CD4-positive, alpha-beta memory T cell (primary cell): ENCODE measurements around the gene CDKL1. TPM values are rescaled to one million over a fixed set of nuclear protein-coding genes. Genes with fewer than 3 reads are reported as not detected.

Experiments
- CTCF ChIA-PET: fragments of 350-600 bp; sonication (Branson Sonifier 250); formaldehyde crosslinking; loops from one replicate; lab custom pipeline; 2021; ENCODE audit warnings: inconsistent platforms; ENCODE audit not compliant: partially characterized antibody; lab: Charles Lee
- POLR2A ChIA-PET: fragments of 350-600 bp; sonication (Branson Sonifier 250); formaldehyde crosslinking; loops from one replicate; lab custom pipeline; 2021; ENCODE audit not compliant: partially characterized antibody; lab: Charles Lee
- DNase-seq, 5 donors: peaks; one replicate each; pipeline versions ENCODE4 v3.0.0 to v3.0.0-alpha.2; 2020 to 2022; ENCODE audit warnings: mixed read lengths in 1 of 5
- H3K27ac ChIP-seq: one replicate; pipeline ENCODE4 v1.7.0; 2013; ENCODE audit warnings: low read depth, low read length
- H3K27me3 ChIP-seq: 2 replicates; pipeline ENCODE4 v1.7.0; 2013; ENCODE audit warnings: mild to moderate bottlenecking, low read length, moderate library complexity; ENCODE audit not compliant: insufficient read depth
- H3K36me3 ChIP-seq: 2 replicates; pipeline ENCODE4 v1.7.0; 2013; ENCODE audit warnings: mild to moderate bottlenecking, low read length, moderate library complexity; ENCODE audit not compliant: insufficient read depth
- H3K4me1 ChIP-seq: 2 replicates; pipeline ENCODE4 v1.7.0; 2013; ENCODE audit warnings: mild to moderate bottlenecking, low read length, moderate library complexity; ENCODE audit not compliant: insufficient read depth
- H3K4me3 ChIP-seq, 2 donors: one replicate each; pipeline ENCODE4 v1.7.0; 2013; ENCODE audit warnings: low read length in 2 of 2, mild to moderate bottlenecking in 1 of 2
- H3K9me3 ChIP-seq, 2 donors: one replicate each; pipeline ENCODE4 v1.7.0; 2013; ENCODE audit warnings: low read length in 2 of 2, control low read depth in 1 of 2; ENCODE audit not compliant: control insufficient read depth in 1 of 2
- H3K27ac Mint-ChIP-seq, 7 donors: one replicate each; pipeline ENCODE4 v1.8.0; 2020 to 2021; ENCODE audit warnings: mixed read lengths in 7 of 7, mild to moderate bottlenecking in 6 of 7, inconsistent platforms in 3 of 7, moderate library complexity in 3 of 7
- H3K27me3 Mint-ChIP-seq, 2 donors: one replicate each; pipeline ENCODE4 v1.8.0; 2020 to 2021; ENCODE audit warnings: mixed read lengths in 2 of 2
- H3K36me3 Mint-ChIP-seq, 2 donors: one replicate each; pipeline ENCODE4 v1.8.0; 2020 to 2021; ENCODE audit warnings: mixed read lengths in 2 of 2, inconsistent platforms in 1 of 2, mild to moderate bottlenecking in 1 of 2
- H3K4me1 Mint-ChIP-seq, 4 donors: one replicate each; pipeline ENCODE4 v1.8.0; 2020 to 2021; ENCODE audit warnings: mixed read lengths in 4 of 4, mild to moderate bottlenecking in 1 of 4
- H3K4me3 Mint-ChIP-seq, 8 donors: one replicate each; pipeline ENCODE4 v1.8.0; 2020 to 2021; ENCODE audit warnings: mixed read lengths in 8 of 8, mild to moderate bottlenecking in 7 of 8, moderate library complexity in 6 of 8, inconsistent platforms in 3 of 8
- H3K9me3 Mint-ChIP-seq, 8 donors: one replicate each; pipeline ENCODE4 v1.8.0; 2020 to 2021; ENCODE audit warnings: mixed read lengths in 8 of 8, mild to moderate bottlenecking in 5 of 8, inconsistent platforms in 3 of 8, moderate library complexity in 1 of 8
- intact Hi-C: fragments of 100-400 bp; cut with micrococcal nuclease; formaldehyde crosslinking; loops from one replicate; pipeline ENCODE4 v1.15.1; 2023
- polyA plus RNA-seq, 2 donors: library from polyadenylated mRNA; unstranded; fragments of 300-500 nt; fragmentation: Illumina TruSeq; gene quantifications; one replicate each; pipeline ENCODE4 v1.2.3, GENCODE V29; 2021
- total RNA-seq, 2 experiments: library from RNA; stranded (reverse); gene quantifications; one replicate each; pipeline ENCODE4 v1.2.3, GENCODE V29; 2021

CDKL1 gene
- total and polyA plus RNA-seq, 4 experiments from 2014 or later = 1.6 to 12.0 (median 6.4) TPM

GRCh38 chr14:50338587-50338986 is 58.1 kb downstream of the CDKL1 start:
- H3K9me3 Mint-ChIP-seq = no peaks in the 10 kb centered on the region
- H3K4me3 Mint-ChIP-seq = no peak overlapping the region
- no peaks in the 10 kb centered on the region for H3K27me3 Mint-ChIP-seq
- Histone ChIP-seq H3K27ac (no peak overlapping the region), H3K4me1 (peaks cover 9% of the 10 kb centered on the region), H3K4me3 (no peak overlapping the region), H3K36me3 (peaks cover 6% of the 10 kb centered on the region), H3K9me3 (no peaks in the 10 kb centered on the region), H3K27me3 (no peaks in the 10 kb centered on the region)
- H3K27ac Mint-ChIP-seq = no peak overlapping the region
- ChIA-PET CTCF (interaction anchor here (0.5 kb wide), 1 partner anchor 21 kb away, joined by 3 read pairs; no protein-coding TSS in a partner anchor), POLR2A (no interaction called here)
- intact Hi-C loops = no loop called here
- H3K36me3 Mint-ChIP-seq = peaks cover 4 to 31% of the 10 kb centered on the region in 2 donors
- DNase-seq = no peak
- H3K4me1 Mint-ChIP-seq = peaks cover 10 to 17% (median 15%) of the 10 kb centered on the region in 4 donors

- H3K9me3 Mint-ChIP-seq = no peaks in the 10 kb centered on the region
- H3K36me3 Mint-ChIP-seq = peaks cover 10 to 44% of the 10 kb centered on the region in 2 donors
- intact Hi-C loops = no loop called here
- Histone ChIP-seq H3K4me3 (no peak overlapping the region), H3K27ac (no peak overlapping the region), H3K9me3 (no peaks in the 10 kb centered on the region), H3K4me1 (peaks cover 9% of the 10 kb centered on the region), H3K36me3 (peaks cover 6% of the 10 kb centered on the region), H3K27me3 (no peaks in the 10 kb centered on the region)
- H3K4me1 Mint-ChIP-seq = peaks cover 10 to 14% (median 12%) of the 10 kb centered on the region in 4 donors
- ChIA-PET POLR2A (no interaction called here), CTCF (interaction anchor here (0.6 to 3.1 kb wide), 5 partner anchors 10 to 379 kb away, joined by 3 to 15 read pairs (median 3); no protein-coding TSS in a partner anchor)
- peak overlapping the region in 5 of 8 donors; percentile 7 to 64 (median 47) for H3K4me3 Mint-ChIP-seq
- peak overlapping the region in 6 of 7 donors; percentile 57 to 92 (median 74) for H3K27ac Mint-ChIP-seq
- DNase-seq = no peak
- H3K27me3 Mint-ChIP-seq = no peaks in the 10 kb centered on the region
Observed at GRCh38 chr14:50335989-50336824, 60.5 kb downstream of the CDKL1 start.

- H3K27me3 ChIP-seq = no peaks in the 10 kb centered on the region
- H3K9me3 ChIP-seq = no peaks in the 10 kb centered on the region
- H3K27ac ChIP-seq = no peak overlapping the region
- H3K36me3 ChIP-seq = peaks cover 5% of the 10 kb centered on the region
- no peak overlapping the region for H3K4me3 ChIP-seq
- Mint-ChIP-seq H3K27me3 (no peaks in the 10 kb centered on the region), H3K27ac (peak overlapping the region in 5 of 7 donors; percentile 20 to 92 (median 67)), H3K36me3 (peaks cover 6 to 41% of the 10 kb centered on the region in 2 donors), H3K4me1 (peaks cover 10 to 14% (median 12%) of the 10 kb centered on the region in 4 donors), H3K9me3 (no peaks in the 10 kb centered on the region), H3K4me3 (no peak overlapping the region)
- H3K4me1 ChIP-seq = peaks cover 9% of the 10 kb centered on the region
- POLR2A ChIA-PET = no interaction called here
- CTCF ChIA-PET = interaction anchor here (0.9 to 3.1 kb wide), 3 partner anchors 9 to 17 kb away, joined by 3 to 15 read pairs (median 4); no protein-coding TSS in a partner anchor
- intact Hi-C loops = no loop called here
- no peak for DNase-seq
Observed at GRCh38 chr14:50335389-50335788, 61.3 kb downstream of the CDKL1 start.

GRCh38 chr14:50334211-50334610 is 62.5 kb downstream of the CDKL1 start:
- ChIA-PET POLR2A (no interaction called here), CTCF (interaction anchor here (3.1 kb wide), 1 partner anchor 13 kb away, joined by 15 read pairs; no protein-coding TSS in a partner anchor)

GRCh38 chr14:50333014-50333509 is 63.6 kb downstream of the CDKL1 start:
- H3K27ac Mint-ChIP-seq = peak overlapping the region in 3 of 7 donors; percentile 7 to 73 (median 53)
- peaks cover 8 to 35% of the 10 kb centered on the region in 2 donors for H3K36me3 Mint-ChIP-seq

More at GRCh38 chr14:50334211-50334610, 62.5 kb downstream of the CDKL1 start:
- H3K27me3 ChIP-seq = no peaks in the 10 kb centered on the region
- no peaks in the 10 kb centered on the region for H3K9me3 ChIP-seq
- H3K27ac Mint-ChIP-seq = peak overlapping the region in 1 of 7 donors; percentile 27
- no peaks in the 10 kb centered on the region for H3K36me3 ChIP-seq
- H3K27ac ChIP-seq = no peak overlapping the region
- no peak for DNase-seq
- peaks cover 6 to 37% of the 10 kb centered on the region in 2 donors for H3K36me3 Mint-ChIP-seq
- H3K4me3 ChIP-seq = no peak overlapping the region
- peaks cover 10 to 14% (median 12%) of the 10 kb centered on the region in 4 donors for H3K4me1 Mint-ChIP-seq
- no peaks in the 10 kb centered on the region for H3K9me3 Mint-ChIP-seq
- H3K4me3 Mint-ChIP-seq = no peak overlapping the region
- H3K4me1 ChIP-seq = peaks cover 9% of the 10 kb centered on the region
- H3K27me3 Mint-ChIP-seq = no peaks in the 10 kb centered on the region
- intact Hi-C loops = no loop called here

GRCh38 chr14:50331596-50331995 is 65.1 kb downstream of the CDKL1 start:
- no peak for DNase-seq
- Histone ChIP-seq H3K4me1 (peaks cover 8% of the 10 kb centered on the region), H3K27ac (no peak overlapping the region), H3K9me3 (no peaks in the 10 kb centered on the region), H3K36me3 (peaks cover 4% of the 10 kb centered on the region), H3K27me3 (no peaks in the 10 kb centered on the region), H3K4me3 (no peak overlapping the region)
- POLR2A ChIA-PET = interaction anchor here (0.8 kb wide), 1 partner anchor 699 kb away, joined by 4 read pairs; no protein-coding TSS in a partner anchor
- H3K27ac Mint-ChIP-seq = no peak overlapping the region
- H3K9me3 Mint-ChIP-seq = no peaks in the 10 kb centered on the region
- CTCF ChIA-PET = interaction anchor here (1.4 to 2.3 kb wide), 2 partner anchors 11 kb away, joined by 5 to 21 read pairs; no protein-coding TSS in a partner anchor
- H3K4me1 Mint-ChIP-seq = peaks cover 10 to 14% (median 13%) of the 10 kb centered on the region in 4 donors
- intact Hi-C loops = no loop called here
- no peak overlapping the region for H3K4me3 Mint-ChIP-seq
- H3K36me3 Mint-ChIP-seq = peaks cover 8 to 34% of the 10 kb centered on the region in 2 donors
- H3K27me3 Mint-ChIP-seq = no peaks in the 10 kb centered on the region

More at GRCh38 chr14:50333014-50333509, 63.6 kb downstream of the CDKL1 start:
- Histone ChIP-seq H3K36me3 (peaks cover 4% of the 10 kb centered on the region), H3K4me1 (peaks cover 9% of the 10 kb centered on the region), H3K27ac (no peak overlapping the region), H3K9me3 (no peaks in the 10 kb centered on the region), H3K4me3 (no peak overlapping the region), H3K27me3 (no peaks in the 10 kb centered on the region)
- H3K9me3 Mint-ChIP-seq = no peaks in the 10 kb centered on the region
- no peak overlapping the region for H3K4me3 Mint-ChIP-seq
- DNase-seq = no peak
- ChIA-PET CTCF (interaction anchor here (0.7 to 2.3 kb wide), 2 partner anchors 12 to 15 kb away, joined by 4 to 21 read pairs; no protein-coding TSS in a partner anchor), POLR2A (no interaction called here)
- no peaks in the 10 kb centered on the region for H3K27me3 Mint-ChIP-seq
- H3K4me1 Mint-ChIP-seq = peaks cover 10 to 15% (median 13%) of the 10 kb centered on the region in 4 donors
- intact Hi-C loops = no loop called here
